Activated CD4-positive, CD25-positive, alpha-beta regulatory T cell treated with anti-CD3 and anti-CD28 coated beads, Interleukin-2, amount 50 U/mL, for 24 hours (primary cell): Measurements from ENCODE around the gene UBR4.

Experiments used
- ATAC-seq, 2 donors: fragments of 150-1000 bp; cut with Tn5 transposase; one replicate each; pipeline ENCODE4 v1.10.0; 2021; ENCODE audit warnings: mild to moderate bottlenecking in 1 of 2, moderate library complexity in 1 of 2

Gene UBR4

GRCh38 chr1:19138958-19139581 is 71.0 kb downstream of the UBR4 start:
- no peak for ATAC-seq

- ATAC-seq = no peak
These were observed 71.7 kb downstream of the UBR4 start for GRCh38 chr1:19138331-19138730.

GRCh38 chr1:19137158-19137557 is 72.9 kb downstream of the UBR4 start:
- ATAC-seq = no peak

GRCh38 chr1:19133360-19133759 is 76.7 kb downstream of the UBR4 start:
- ATAC-seq = no peak

GRCh38 chr1:19130468-19130867 is 79.6 kb downstream of the UBR4 start:
- no peak for ATAC-seq

GRCh38 chr1:19128968-19129514 is 81.0 kb downstream of the UBR4 start:
- no peak for ATAC-seq

GRCh38 chr1:19124273-19124672 is 85.8 kb downstream of the UBR4 start:
- peak; percentile 28 to 43 for ATAC-seq

GRCh38 chr1:19123837-19124236 is 86.2 kb downstream of the UBR4 start:
- no peak for ATAC-seq

- no peak for ATAC-seq
These were observed 87.4 kb downstream of the UBR4 start for GRCh38 chr1:19122668-19123067.

- ATAC-seq = no peak
These were observed 88.9 kb downstream of the UBR4 start for GRCh38 chr1:19121192-19121591.

GRCh38 chr1:19120070-19120469 is 90.0 kb downstream of the UBR4 start:
- ATAC-seq = no peak

- ATAC-seq = no peak
These were observed 94.8 kb downstream of the UBR4 start for GRCh38 chr1:19115082-19115808.

GRCh38 chr1:19113697-19114092 is 96.4 kb downstream of the UBR4 start:
- peak; percentile 60 for ATAC-seq

- ATAC-seq = no peak
These were observed 97.0 kb downstream of the UBR4 start for GRCh38 chr1:19112891-19113696.

- no peak for ATAC-seq
These were observed 99.7 kb downstream of the UBR4 start for GRCh38 chr1:19110257-19110927.

GRCh38 chr1:19109545-19109944 is 100.5 kb downstream of the UBR4 start:
- no peak for ATAC-seq

GRCh38 chr1:19101244-19101643 is 108.8 kb downstream of the UBR4 start:
- ATAC-seq = no peak

- no peak for ATAC-seq
These were observed 110.0 kb downstream of the UBR4 start for GRCh38 chr1:19100028-19100427.

- ATAC-seq = no peak
These were observed 113.1 kb downstream of the UBR4 start for GRCh38 chr1:19096990-19097389.

- ATAC-seq = no peak
These were observed 113.8 kb downstream of the UBR4 start for GRCh38 chr1:19096036-19096833.

- ATAC-seq = no peak
These were observed 118.7 kb downstream of the UBR4 start for GRCh38 chr1:19091196-19091953.
